ENCODE data around the gene C17orf107.

The C17orf107 gene

DNA sequence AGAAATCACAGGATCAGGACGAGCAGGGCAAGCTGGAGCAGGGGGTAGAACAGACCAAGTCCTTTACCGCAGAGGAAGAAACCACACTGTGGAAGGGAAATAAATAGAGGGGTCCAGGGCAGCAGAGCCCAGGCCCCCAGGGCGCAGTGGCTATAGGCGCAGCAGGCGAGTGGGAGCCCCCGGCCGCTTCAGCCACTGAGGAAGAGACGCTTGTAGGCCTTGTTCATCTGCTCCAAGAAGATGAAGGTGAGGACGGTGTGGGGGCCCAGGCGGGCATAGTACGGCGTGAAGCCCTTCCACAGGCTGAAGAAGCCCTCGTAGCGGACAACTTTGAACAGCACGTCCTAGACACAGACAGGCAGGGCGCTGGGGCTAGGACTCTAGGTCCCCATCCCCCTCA, 38.2 kb downstream of the C17orf107 start:
- no peak for DNase-seq

DNA sequence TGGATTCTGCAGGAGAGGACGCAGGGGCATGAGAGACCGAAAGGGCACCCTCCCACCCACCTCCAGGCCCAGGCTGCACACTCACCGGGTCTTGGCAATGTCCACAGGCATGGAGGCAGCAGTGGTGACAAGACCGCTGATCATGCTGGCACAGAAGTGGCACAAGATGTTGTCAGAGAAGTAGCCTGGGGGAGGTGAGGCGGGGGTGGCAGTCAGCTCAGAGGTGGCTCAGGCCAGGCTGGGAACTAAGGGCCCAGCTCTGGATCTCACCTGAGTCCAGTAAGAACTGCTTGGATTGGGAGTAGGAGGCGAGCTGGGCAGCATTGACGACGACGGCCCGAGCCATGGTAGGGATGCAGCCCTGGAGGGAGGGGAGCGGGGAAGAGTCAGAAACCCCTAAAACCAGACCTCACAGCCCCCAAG, 38.7 kb downstream of the C17orf107 start:
- DNase-seq, result no peak

DNA sequence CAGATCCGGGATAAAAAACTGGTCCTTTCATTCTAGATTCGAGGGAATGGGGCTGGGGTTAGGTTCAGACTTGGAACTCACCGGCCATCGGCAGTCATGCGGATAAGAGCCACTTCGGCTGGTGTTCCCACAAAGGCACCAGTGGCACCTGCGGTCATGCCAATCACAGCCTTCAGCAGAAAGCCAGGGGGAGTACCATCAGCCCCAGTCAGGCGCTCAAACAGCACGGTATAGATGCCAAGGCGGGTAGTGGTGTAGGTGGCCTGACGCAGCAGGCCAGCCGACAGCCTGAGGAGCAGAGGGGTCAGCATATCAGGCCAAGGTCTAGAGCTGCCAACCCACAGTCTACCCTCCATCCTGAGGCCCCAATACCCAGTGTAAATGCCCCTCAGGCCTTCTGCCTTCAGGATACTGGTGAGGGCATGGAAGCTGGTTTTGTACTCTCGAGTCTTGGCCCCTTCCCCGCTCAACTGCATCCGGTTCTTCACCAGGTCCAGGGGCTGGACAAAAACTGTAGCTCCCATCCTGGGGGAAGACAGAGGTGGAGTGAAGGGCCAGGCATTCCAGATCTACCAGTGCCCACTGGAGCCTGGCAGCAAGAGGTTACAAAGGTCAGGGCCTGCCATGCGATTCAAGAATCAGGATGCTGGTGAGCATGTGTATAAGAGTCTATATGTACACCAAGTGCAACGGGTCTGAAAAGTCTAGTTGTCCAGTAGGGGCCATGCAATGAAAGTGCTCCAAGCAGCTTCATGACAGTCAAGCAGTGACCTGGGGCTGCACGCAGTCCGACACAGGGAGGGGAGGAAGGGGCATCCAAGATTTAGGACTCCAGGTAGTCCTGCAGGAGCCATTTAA, 39.6 kb downstream of the C17orf107 start:
- no peak for DNase-seq

DNA sequence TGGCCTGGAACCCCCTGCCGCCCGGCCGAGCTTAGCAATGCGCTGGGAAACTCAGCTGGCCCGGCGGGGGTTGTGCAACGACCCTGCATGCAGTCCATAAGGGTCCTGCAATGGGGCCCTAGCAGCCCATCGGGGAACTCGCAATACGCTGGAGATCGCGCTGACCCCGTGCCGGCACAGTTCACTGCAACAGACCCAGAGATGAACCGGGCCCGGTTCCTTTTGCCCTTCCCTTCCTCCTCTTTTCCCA, 40.1 kb downstream of the C17orf107 start:
- DNase-seq, result no peak

DNA sequence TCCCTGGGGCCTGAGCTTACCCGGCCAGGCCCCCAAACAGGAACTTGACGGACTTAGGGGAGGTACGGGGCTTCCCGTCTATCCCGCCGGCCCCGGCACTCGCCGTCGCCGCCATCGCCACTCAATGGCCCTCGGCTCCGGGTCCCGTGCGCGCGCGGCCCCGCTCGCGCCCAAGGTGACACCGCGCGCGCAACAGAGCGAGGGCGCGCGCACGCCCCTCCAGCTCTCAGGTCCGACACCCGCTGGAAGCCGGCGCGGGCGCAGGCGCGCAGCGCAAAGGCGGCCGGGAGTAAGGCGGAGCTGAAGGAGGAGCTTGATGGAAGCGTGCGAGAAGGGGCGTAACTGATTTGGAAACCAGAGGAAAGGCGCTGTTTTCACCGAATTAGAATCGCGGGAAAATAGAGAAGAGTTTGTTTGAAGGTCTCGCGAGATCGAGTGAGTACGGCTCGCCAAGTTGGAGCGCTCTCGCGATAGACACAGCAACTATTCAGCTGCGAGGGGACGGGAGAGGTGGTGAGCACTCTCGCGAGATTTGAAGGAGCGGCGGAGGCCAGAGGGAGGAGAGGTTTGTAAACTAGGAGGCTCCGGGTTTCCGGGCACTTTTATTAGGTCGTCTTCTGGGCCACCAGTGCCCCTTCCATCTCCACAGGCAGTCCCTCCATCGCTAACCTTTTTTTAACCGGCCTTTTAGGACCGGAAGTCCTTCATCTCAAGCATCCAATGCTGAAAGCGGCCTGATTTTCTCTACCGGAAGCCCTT, 40.6 kb downstream of the C17orf107 start, which contains the start of the genes RNF167 and SLC25A11:
Gene RNF167 (plus strand): TSS at position 473 of the 759 bp plus-strand sequence. CDS start 642 bp downstream, outside the sequence.
Gene SLC25A11 (minus strand): TSS at position 251 of the 759 bp plus-strand sequence. CDS start 136 bp downstream, at position 115.
- DNase-seq, result peak; percentile 99

DNA sequence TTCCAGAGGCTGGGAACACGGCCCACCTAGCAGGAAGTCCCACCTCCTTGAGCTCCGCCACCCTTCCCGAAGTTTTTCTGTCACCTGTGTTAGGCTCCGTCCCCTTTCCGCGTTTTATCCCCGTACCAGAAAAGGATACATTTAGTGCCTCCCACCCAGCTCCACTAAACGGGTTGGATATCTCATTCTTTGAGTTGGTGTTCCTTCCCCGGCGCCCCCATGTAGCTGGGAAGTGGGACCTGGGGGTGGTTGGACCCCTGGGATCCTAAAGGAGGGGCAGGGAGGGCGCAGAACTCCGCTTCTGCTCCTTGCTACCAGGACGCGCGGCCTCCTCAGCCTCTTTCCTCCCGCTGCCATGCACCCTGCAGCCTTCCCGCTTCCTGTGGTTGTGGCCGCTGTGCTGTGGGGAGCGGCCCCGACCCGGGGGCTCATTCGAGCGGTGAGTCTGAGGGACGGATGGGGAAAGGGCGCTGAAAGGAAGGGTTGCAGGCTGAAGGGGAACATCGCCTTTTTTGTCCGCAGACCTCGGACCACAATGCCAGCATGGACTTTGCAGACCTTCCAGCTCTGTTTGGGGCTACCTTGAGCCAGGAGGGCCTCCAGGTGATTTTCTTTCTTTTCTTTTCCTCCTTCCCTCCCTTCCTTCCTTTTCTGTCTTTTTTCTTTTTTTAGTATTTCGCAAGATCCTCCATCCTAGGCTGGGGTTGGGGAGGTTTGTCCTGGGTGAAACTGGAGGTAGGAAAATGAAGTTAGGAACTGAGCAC, 41.4 kb downstream of the C17orf107 start:
- peak; percentile 40 for DNase-seq

DNA sequence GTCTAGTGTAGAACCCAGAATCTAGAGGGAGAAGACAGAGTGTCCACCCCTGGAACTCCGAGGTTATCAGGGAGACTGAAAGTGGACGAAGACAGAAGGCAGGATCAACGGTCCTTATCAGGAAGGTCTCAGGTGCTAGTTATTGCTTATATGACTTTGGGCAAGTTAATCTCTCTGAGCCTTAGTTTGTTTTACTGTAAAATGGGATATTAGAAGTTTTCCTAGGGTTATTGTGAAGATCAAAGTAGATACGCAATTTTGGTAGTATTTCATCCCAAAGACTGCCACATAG, 41.9 kb downstream of the C17orf107 start:
- DNase-seq, result no peak

DNA sequence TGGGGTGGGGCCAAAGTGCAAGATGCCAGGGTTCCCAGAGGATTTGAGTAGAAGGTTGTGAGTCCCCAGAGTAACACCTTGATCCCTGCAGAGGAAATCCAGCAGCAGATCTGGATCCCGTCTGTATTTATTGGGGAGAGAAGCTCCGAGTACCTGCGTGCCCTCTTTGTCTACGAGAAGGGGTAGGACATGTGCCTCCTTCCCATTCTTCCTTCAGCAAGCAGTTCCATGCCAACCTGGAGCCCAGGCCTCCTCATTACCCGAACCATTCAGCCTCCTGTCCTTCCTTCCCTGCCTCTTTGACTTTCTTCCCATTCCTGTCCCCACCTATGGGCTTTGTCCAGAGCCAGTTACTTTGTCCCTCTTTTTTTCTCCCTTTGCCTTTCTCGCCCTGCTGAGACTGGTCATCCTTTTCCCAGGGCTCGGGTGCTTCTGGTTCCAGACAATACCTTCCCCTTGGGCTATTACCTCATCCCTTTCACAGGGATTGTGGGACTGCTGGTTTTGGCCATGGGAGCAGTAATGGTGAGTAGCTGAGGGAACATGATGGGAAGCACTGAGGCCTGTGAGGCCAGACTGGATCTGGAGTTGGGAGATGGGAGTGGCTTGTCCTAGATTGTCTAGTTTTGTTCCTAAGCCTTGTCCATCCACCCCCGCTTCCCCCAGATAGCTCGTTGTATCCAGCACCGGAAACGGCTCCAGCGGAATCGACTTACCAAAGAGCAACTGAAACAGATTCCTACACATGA, 43.6 kb downstream of the C17orf107 start:
- DNase-seq, result no peak

DNA sequence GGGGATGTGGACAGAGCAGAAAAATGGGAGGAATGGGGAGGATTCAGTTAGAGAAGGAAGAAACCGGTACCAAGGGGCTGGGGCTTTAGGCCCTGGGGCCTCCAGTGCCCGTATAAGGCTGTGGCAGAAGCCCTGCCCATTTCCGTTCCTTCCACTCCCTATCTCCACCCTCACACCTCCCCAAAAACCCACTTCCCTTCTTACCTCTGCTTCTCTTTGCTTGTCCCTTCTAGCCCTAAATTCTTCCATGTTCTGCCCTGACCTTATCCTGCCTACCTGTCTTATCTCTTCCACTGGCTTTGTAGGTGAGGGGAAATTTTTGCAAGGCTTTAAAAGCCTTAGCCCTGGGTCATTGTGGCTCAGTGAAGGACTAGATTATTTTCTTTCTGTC, 44.8 kb downstream of the C17orf107 start:
- peak; percentile 73 for DNase-seq

DNA sequence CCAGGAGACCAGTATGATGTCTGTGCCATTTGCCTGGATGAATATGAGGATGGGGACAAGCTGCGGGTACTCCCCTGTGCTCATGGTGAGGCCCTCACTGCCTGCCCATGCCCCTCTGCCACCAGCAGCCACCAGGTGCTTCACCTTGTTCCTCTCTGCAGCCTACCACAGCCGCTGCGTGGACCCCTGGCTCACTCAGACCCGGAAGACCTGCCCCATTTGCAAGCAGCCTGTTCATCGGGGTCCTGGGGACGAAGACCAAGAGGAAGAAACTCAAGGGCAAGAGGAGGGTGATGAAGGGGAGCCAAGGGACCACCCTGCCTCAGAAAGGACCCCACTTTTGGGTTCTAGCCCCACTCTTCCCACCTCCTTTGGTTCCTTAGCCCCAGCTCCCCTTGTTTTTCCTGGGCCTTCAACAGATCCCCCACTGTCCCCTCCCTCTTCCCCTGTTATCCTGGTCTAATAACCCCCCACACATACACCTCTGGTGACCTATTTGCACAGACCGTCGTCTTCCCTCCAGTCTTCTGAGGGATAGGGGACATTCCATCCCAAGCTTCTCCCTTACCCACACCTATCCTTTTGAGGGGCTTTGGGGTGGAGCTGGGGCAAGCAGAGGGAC, 45.3 kb downstream of the C17orf107 start:
- peak; percentile 36 for DNase-seq

DNA sequence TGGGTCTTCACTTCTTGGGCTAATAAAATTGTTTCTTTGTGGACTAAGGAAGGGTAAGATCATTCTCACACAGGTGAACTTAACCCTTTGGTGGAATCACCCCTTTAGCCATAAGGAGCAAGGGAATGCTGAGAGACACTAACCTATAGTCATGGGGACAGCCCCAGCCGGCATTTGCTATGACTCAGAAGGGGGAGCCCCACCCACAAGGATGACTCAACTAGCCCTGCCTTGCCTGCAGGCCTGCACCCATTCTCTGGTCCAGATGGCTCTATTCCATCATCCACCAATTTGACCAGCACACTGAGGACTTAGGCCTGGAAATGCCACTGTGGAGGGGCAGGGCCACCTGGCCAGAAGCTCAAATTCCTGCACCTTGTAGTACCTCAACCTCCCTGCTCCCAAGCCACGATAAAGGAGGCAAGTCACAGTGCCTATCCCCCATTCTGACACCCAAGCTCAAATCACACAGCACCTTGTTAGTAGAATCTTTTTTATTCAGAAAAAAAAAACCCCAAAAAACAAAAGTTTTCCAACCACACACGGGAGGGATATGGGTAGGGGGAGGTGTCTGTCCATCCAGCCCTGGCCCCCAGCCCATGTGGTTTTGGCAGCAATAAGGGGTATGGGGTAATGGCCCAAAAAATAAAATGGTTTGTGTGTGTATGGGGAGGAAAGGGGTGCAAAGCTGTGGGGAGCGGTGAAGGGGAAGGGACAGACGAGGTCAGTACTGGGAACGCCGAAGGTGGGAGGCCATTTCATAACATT, 46.0 kb downstream of the C17orf107 start:
- DNase-seq, result peak; percentile 77

DNA sequence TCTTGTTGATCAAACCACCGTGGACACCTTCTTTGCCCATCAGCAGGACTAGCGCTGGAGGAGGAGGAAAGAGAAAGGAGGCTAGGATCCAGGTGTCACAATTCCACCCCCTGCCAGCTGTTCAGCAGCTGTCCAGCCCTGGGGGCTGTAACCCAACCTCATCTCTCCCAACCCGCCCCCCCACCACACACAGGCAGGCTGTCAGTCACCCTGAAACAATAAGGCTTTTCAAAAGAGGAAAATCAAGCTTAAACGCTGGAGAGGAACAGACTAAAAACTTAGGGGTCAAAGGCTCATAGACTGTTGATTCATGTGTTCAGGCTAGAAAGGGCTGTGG, 46.6 kb downstream of the C17orf107 start:
- no peak for DNase-seq

DNA sequence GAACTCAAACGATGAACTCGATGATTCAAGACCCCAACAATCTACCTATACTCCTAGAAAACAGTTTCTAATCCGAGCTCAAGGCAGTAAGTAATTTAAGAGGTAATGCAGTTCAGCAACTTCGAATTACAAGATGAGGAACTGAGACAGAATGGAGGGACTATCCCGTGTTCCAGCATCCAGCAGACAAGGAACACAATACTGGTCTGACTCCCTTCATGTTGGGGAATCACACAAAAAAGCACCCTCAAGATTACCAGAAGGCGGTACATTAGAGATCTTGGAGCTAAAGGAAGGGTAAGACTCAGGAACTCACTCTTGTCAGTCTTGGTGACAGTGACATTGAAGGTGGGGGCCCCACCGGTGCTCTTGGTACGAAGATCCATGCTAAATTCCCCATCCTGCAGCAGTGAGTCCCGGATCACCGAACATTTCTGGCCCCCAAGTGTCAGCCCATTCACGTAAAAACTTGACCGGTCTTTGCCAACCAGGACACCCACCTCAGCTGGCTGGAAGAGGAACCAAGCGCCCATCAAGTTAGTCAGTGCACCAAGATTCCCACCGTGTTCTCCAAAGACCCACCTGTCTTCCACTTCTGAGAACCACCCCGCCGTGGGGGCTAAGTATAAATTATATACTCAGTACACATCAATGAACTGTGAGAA, 47.1 kb downstream of the C17orf107 start:
- no peak for DNase-seq

DNA sequence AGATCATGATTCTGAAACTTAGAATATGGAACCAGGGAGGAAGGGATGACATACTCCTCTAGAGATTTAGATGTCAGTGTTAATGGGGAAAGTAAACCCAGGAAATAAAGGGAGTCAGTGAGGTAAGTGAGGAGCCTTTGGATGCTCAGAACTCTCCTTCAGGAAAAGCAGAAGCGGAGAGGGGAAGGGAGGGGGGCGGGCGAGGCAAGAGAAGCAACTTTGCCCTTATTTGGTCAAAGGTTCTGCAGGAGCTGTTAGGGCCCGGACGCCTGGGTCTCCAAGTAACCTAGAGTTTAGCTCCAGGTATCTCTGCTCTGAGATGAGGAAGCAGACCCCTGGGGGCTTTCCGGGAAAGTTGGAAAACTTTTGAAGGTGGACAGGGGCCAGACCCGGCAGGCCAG, 47.7 kb downstream of the C17orf107 start:
- no peak for DNase-seq

DNA sequence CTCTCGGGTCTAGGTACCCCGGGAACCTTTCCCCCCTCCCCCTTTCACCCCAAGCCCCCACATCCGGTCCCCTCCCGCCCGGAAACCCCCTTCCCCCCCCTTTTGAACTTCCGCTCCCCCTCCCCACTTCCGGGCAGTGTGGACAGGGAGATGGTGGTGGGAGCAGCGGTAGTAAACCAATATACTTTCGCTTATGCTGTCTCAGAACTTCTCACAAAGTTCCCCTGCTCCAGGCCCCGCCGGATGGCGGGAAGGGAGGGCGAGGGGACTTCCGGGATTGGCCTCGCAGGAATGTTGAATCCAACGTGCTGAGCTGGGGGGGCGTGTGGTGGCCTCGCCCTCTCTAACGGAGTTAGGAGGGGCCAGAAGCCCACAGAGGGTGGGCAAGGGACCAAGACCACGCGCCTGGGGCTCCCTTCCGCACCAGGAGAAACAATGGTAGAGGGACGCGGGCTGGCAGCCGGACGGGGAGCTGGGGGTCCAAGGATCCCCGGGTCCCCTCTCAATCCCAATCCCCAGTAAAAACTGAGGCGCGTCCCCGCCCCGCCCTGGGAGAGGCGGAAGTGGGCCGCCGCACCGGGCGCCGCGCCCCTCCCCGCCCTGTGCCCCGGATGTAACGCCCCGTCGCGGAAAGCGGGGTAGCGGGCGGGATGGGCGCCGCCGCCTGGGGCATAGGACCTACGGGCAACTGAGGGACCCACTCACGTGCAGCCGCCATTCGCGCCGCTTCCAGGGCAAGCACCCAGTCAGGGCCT, 48.3 kb downstream of the C17orf107 start:
- DNase-seq, result peak; percentile 75

DNA sequence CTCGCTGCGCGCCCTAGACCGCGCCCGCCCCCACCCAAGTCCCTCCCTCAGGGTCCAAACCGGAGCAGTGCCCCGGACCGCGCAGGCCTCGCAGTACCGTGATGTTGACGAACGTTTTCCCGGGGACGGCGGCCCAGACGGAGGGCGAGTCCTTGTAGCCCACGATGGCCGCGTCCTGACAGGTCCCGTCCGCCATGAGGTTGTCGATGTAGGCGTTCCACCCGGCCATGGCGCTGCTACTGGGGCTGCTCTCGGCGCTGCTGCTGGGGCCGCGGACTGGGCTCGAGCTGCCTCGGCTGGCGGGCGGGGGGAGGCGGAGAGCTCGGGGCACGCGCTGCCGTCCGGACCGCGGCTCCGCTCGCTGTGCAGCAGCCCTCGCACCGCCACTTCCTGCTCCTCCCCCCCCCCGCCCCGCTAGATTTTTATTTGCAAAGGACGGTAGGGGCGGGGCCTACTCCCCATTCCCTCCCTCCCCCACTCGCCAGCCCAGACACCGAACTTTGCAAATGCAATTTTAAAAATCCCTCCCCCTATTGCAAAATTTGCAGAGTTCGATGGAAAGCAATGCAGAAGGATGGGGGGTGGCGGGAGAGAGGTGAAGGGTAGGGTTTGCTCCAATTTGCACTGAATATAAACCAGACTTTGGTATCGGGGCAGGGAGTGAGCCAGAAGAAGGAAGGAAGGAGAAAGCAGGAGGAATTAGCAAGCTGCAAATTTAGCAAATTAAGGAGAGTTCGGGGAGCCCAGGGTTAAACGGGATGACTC, 49.0 kb downstream of the C17orf107 start, which contains the start of gene PFN1:
Gene PFN1 (minus strand): TSS at position 365 of the 765 bp plus-strand sequence. CDS start 136 bp downstream, at position 229.
- peak; percentile 94 for DNase-seq

DNA sequence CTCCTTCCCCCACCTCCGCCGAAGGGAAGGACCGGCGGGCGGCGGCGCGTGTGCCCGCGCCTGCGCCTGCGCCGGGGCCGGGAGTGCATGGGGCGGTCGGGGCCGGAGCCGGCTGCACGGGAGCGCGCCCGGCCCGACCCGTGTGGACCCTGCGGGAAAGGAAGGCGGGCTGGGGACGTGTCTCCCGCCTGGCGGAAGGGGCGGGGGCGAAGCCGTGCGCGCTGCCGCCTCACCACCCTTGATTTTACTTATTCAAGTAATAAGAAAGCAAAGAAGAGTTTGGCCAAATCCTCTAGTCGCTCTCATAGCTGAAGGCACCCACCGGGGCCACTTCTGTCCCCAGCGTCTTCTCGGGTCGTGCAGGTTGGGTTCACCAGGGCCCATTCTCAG, 49.6 kb downstream of the C17orf107 start:
- peak; percentile 79 for DNase-seq

DNA sequence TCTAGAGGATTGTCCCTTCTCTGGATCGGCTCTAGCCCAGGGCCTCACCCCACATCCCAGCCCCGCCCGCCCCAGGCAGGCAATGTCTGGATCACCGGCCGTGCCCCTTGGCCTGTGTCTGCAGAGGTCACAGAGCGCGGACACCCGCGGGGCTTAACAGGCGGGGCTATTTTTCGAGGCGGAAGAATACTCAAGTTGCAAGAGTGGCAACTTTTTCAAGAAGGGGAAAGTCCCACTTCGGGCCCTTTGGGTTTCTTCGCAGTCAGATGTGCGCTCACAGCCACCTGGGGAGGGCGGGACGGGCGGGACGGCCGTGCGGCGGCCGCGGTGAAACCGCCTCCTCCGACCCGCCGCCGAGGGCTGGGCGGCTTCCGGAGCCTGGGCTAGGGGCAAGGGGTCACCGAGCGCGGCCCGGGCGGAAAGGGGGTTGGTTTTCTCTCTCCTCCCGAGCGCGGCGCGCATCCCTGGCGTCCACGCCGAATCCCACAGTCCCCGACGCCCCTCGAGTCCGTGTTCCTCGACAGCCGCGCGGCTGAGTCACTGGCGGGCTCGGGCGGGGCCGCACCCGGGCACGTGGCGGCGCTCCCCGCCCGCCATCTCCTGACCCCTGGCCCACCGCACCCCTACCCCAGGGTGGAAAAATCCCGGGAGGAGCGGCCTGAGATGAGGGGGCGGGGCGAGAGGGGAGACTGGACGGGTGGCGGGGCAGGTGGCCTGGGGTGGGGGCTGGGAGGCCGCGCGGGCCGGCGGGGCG, 50.2 kb downstream of the C17orf107 start:
- peak; percentile 88 for DNase-seq
